Mesenchymal stem cell (in vitro differentiated cells and primary cell): ENCODE measurements around the gene ASB18.

Source experiments
- DNase-seq: peaks from one replicate; pipeline ENCODE4 v3.0.0-alpha.2; 2013
- H2AFZ ChIP-seq: one replicate; pipeline ENCODE4 v1.6.1; 2013; ENCODE audit warnings: low read depth, mild to moderate bottlenecking, control low read depth, inconsistent platforms, low read length, moderate library complexity
- H2AK5ac ChIP-seq: 2 replicates; pipeline ENCODE4 v1.6.1; 2013; ENCODE audit warnings: low read length, moderate library complexity, mild to moderate bottlenecking, inconsistent platforms; ENCODE audit not compliant: severe bottlenecking
- H2BK120ac ChIP-seq: one replicate; pipeline ENCODE4 v1.6.1; 2013; ENCODE audit warnings: low read depth, mild to moderate bottlenecking, inconsistent platforms, low read length, moderate library complexity
- H2BK12ac ChIP-seq, 2 experiments: one replicate each; pipeline ENCODE4 v1.6.1; 2013; ENCODE audit warnings: inconsistent platforms in 2 of 2, low read length in 2 of 2, mild to moderate bottlenecking in 2 of 2, moderate library complexity in 2 of 2, control low read depth in 1 of 2
- H2BK15ac ChIP-seq: one replicate; pipeline ENCODE4 v1.6.1; 2013; ENCODE audit warnings: mild to moderate bottlenecking, low read depth, inconsistent platforms; ENCODE audit not compliant: poor library complexity, severe bottlenecking
- H2BK5ac ChIP-seq: 2 replicates; pipeline ENCODE4 v1.6.1; 2013; ENCODE audit warnings: low read depth, mild to moderate bottlenecking, low read length, control low read depth, inconsistent platforms; ENCODE audit not compliant: poor library complexity, severe bottlenecking
- H3K14ac ChIP-seq, 2 experiments: one replicate each; pipeline ENCODE4 v1.6.1; 2013; ENCODE audit warnings: inconsistent platforms in 2 of 2, low read length in 2 of 2, control low read depth in 1 of 2, mild to moderate bottlenecking in 1 of 2, moderate library complexity in 1 of 2
- H3K18ac ChIP-seq, 2 experiments: one replicate each; pipeline ENCODE4 v1.6.1; 2013; ENCODE audit warnings: inconsistent platforms in 2 of 2, low read length in 2 of 2, control low read depth in 1 of 2, low read depth in 1 of 2, mild to moderate bottlenecking in 1 of 2
- H3K23ac ChIP-seq, 2 experiments: one replicate each; pipeline ENCODE4 v1.6.1; 2013; ENCODE audit warnings: inconsistent platforms in 2 of 2, low read length in 2 of 2, mild to moderate bottlenecking in 2 of 2, moderate library complexity in 2 of 2, control low read depth in 1 of 2
- H3K27ac ChIP-seq: 2 replicates; pipeline ENCODE4 v1.5.1; 2013; ENCODE audit warnings: mild to moderate bottlenecking, moderate library complexity, low read length, control low read depth, inconsistent platforms; ENCODE audit not compliant: poor library complexity, severe bottlenecking
- H3K27me3 ChIP-seq, 2 experiments: 2 replicates each; pipeline versions ENCODE4 v1.6.1 to v1.7.0; 2013; ENCODE audit warnings: low read length in 2 of 2, mild to moderate bottlenecking in 2 of 2, moderate library complexity in 2 of 2, control low read depth in 1 of 2, inconsistent platforms in 1 of 2; ENCODE audit not compliant: control insufficient read depth in 1 of 2, insufficient read depth in 1 of 2
- H3K36me3 ChIP-seq, 2 experiments: 2 replicates each; pipeline versions ENCODE4 v1.6.1 to v1.7.0; 2013; ENCODE audit warnings: low read length in 2 of 2, control low read depth in 1 of 2, inconsistent platforms in 1 of 2, low read depth in 1 of 2, mild to moderate bottlenecking in 1 of 2; ENCODE audit not compliant: insufficient read depth in 2 of 2, control insufficient read depth in 1 of 2
- H3K4ac ChIP-seq, 2 experiments: one replicate each; pipeline ENCODE4 v1.6.1; 2013; ENCODE audit warnings: inconsistent platforms in 2 of 2, low read length in 2 of 2, mild to moderate bottlenecking in 2 of 2, moderate library complexity in 2 of 2, control low read depth in 1 of 2, low read depth in 1 of 2
- H3K4me1 ChIP-seq: 2 replicates; pipeline ENCODE4 v1.6.1; 2013; ENCODE audit warnings: low read depth, low read length, control low read depth; ENCODE audit not compliant: control insufficient read depth, insufficient read depth
- H3K4me2 ChIP-seq: 2 replicates; pipeline ENCODE4 v1.6.1; 2013; ENCODE audit warnings: low read length, mild to moderate bottlenecking, inconsistent platforms; ENCODE audit not compliant: poor library complexity, severe bottlenecking
- H3K4me3 ChIP-seq, 2 experiments: 2 replicates each; pipeline versions ENCODE4 v1.5.1 to v1.7.0; 2013; ENCODE audit warnings: low read length in 2 of 2, mild to moderate bottlenecking in 2 of 2, control low read depth in 1 of 2, low read depth in 1 of 2; ENCODE audit not compliant: insufficient read depth in 1 of 2
- H3K79me1 ChIP-seq: replicated peaks from 2 replicates; pipeline ENCODE4 v1.6.1; 2013; ENCODE audit warnings: mild to moderate bottlenecking, control low read depth, low read length, inconsistent platforms; ENCODE audit not compliant: poor library complexity, severe bottlenecking
- H3K9ac ChIP-seq: 2 replicates; pipeline ENCODE4 v1.7.0; 2013; ENCODE audit warnings: mild to moderate bottlenecking, low read length, moderate library complexity
- H3K9me3 ChIP-seq: 2 replicates; pipeline ENCODE4 v1.7.0; 2013; ENCODE audit warnings: mild to moderate bottlenecking, low read length; ENCODE audit not compliant: control insufficient read depth
- H4K8ac ChIP-seq: one replicate; pipeline ENCODE4 v1.6.1; 2013; ENCODE audit warnings: inconsistent platforms, mild to moderate bottlenecking, low read length, moderate library complexity
- H4K91ac ChIP-seq: one replicate; pipeline ENCODE4 v1.6.1; 2013; ENCODE audit warnings: mild to moderate bottlenecking, low read length, inconsistent platforms
- WGBS: methylation state at CpG from one replicate; pipeline ENCODE4 v1.1.7; 2013; ENCODE audit warnings: mixed read lengths; 5-methylcytosine and 5-hydroxymethylcytosine counted together

ASB18 gene

GRCh38 chr2:236262238-236262637, 2.0 kb downstream of the ASB18 start:
- Histone ChIP-seq H4K91ac (no peak overlapping the region), H2BK15ac (no peak overlapping the region), H2BK5ac (no peak overlapping the region), H3K36me3 (no peaks in the 10 kb centered on the region), H3K4me1 (no peaks in the 10 kb centered on the region), H2BK120ac (no peak overlapping the region), H3K23ac (no peak overlapping the region), H3K27ac (no peak overlapping the region), H3K4ac (no peak overlapping the region), H3K9ac (no peak overlapping the region), H2BK12ac (no peak overlapping the region), H3K79me1 (no peaks in the 10 kb centered on the region), H3K4me3 (no peak overlapping the region), H2AFZ (no peak overlapping the region), H2AK5ac (no peak overlapping the region), H3K4me2 (no peak overlapping the region), H3K18ac (no peak overlapping the region), H4K8ac (no peak overlapping the region), H3K9me3 (peaks cover 9% of the 10 kb centered on the region), H3K27me3 (peaks cover 8 to 71% of the 10 kb centered on the region in 2 experiments), H3K14ac (no peak overlapping the region)
- WGBS: 86% methylated on average over 7 of the region's 7 CpGs
- DNase-seq: no peak

GRCh38 chr2:236261452-236261851, 2.8 kb downstream of the ASB18 start:
- no peak overlapping the region for H3K4me2 ChIP-seq
- H3K79me1 ChIP-seq: no peaks in the 10 kb centered on the region
- H4K8ac ChIP-seq: no peak overlapping the region
- no peak overlapping the region for H3K4ac ChIP-seq
- no peak overlapping the region for H2AK5ac ChIP-seq
- peaks cover 9% of the 10 kb centered on the region for H3K9me3 ChIP-seq
- H2BK5ac ChIP-seq: no peak overlapping the region
- H3K27ac ChIP-seq: no peak overlapping the region
- H3K14ac ChIP-seq: no peak overlapping the region
- no peak overlapping the region for H3K4me3 ChIP-seq
- H2AFZ ChIP-seq: no peak overlapping the region
- H2BK120ac ChIP-seq: no peak overlapping the region
- peak overlapping the region in 1 of 2 experiments; percentile 78 for H3K23ac ChIP-seq
- no peak for DNase-seq
- H3K36me3 ChIP-seq: no peaks in the 10 kb centered on the region
- H3K9ac ChIP-seq: no peak overlapping the region
- peaks cover 8 to 71% of the 10 kb centered on the region in 2 experiments for H3K27me3 ChIP-seq
- WGBS: 62% methylated on average over 7 of the region's 7 CpGs
- no peaks in the 10 kb centered on the region for H3K4me1 ChIP-seq
- no peak overlapping the region for H2BK15ac ChIP-seq
- H2BK12ac ChIP-seq: no peak overlapping the region
- H3K18ac ChIP-seq: no peak overlapping the region
- no peak overlapping the region for H4K91ac ChIP-seq

GRCh38 chr2:236259371-236259770, 4.8 kb downstream of the ASB18 start:
- Histone ChIP-seq H2BK120ac (no peak overlapping the region), H2BK15ac (no peak overlapping the region), H3K27me3 (peaks cover 0 to 68% of the 10 kb centered on the region in 2 experiments), H3K4ac (no peak overlapping the region), H2AK5ac (no peak overlapping the region), H3K79me1 (no peaks in the 10 kb centered on the region), H3K18ac (no peak overlapping the region), H3K4me1 (no peaks in the 10 kb centered on the region), H3K23ac (no peak overlapping the region), H3K4me2 (no peak overlapping the region), H2BK12ac (no peak overlapping the region), H2AFZ (no peak overlapping the region), H3K14ac (peak overlapping the region in 1 of 2 experiments; percentile 35), H4K91ac (no peak overlapping the region), H4K8ac (no peak overlapping the region), H3K9me3 (peaks cover 9% of the 10 kb centered on the region), H3K9ac (no peak overlapping the region), H3K4me3 (no peak overlapping the region), H3K36me3 (no peaks in the 10 kb centered on the region), H3K27ac (no peak overlapping the region), H2BK5ac (no peak overlapping the region)
- no peak for DNase-seq
- WGBS: 70% methylated on average over 6 of the region's 6 CpGs

- Histone ChIP-seq H3K36me3 (no peaks in the 10 kb centered on the region), H3K4ac (no peak overlapping the region), H3K18ac (no peak overlapping the region), H3K14ac (no peak overlapping the region), H3K9ac (no peak overlapping the region), H3K79me1 (no peaks in the 10 kb centered on the region), H2BK15ac (no peak overlapping the region), H4K8ac (no peak overlapping the region), H2AK5ac (no peak overlapping the region), H2AFZ (no peak overlapping the region), H3K4me2 (no peak overlapping the region), H3K23ac (no peak overlapping the region), H3K9me3 (peaks cover 9% of the 10 kb centered on the region), H3K4me3 (no peak overlapping the region), H3K4me1 (no peaks in the 10 kb centered on the region), H2BK12ac (no peak overlapping the region), H4K91ac (no peak overlapping the region), H3K27ac (no peak overlapping the region), H2BK120ac (no peak overlapping the region), H3K27me3 (peaks cover 0 to 61% of the 10 kb centered on the region in 2 experiments), H2BK5ac (no peak overlapping the region)
- DNase-seq: no peak
- 89% methylated on average over 6 of the region's 6 CpGs for WGBS
Observed at GRCh38 chr2:236257575-236257974, 6.6 kb downstream of the ASB18 start.
